Middle frontal gyrus (tissue), 1 donor: Measurements from ENCODE around the gene GPR85.
"Not testable (repeated sequence)": the region's sequence is repeated elsewhere in the genome, so short reads cannot be mapped to it uniquely, and the experiment has no call there.

Source experiments
- DNase-seq: peaks from one replicate; pipeline ENCODE4 v3.0.0-alpha.2; 2015; ENCODE audit warnings: low spot score; ENCODE audit errors: extremely low spot score

GPR85 gene

GRCh38 chr7:113086431-113086888 is at the start of gene GPR85:
GPR85 (minus strand) TSS chr7:113086827; CDS start chr7:113084721, 2,106 bp downstream.
- peak; percentile 53 for DNase-seq

- no peak for DNase-seq
Observed at GRCh38 chr7:113134025-113134424, 47.4 kb upstream of the GPR85 start.

GRCh38 chr7:113131367-113131766 is 44.7 kb upstream of the GPR85 start:
- no peak for DNase-seq

GRCh38 chr7:113128031-113128430 is 41.4 kb upstream of the GPR85 start:
- DNase-seq, result no peak

- DNase-seq, result no peak
Observed at GRCh38 chr7:113125728-113126127, 39.1 kb upstream of the GPR85 start.

- DNase-seq, result no peak
Observed at GRCh38 chr7:113122744-113123143, 36.1 kb upstream of the GPR85 start.

- DNase-seq, result no peak
Observed at GRCh38 chr7:113120647-113121046, 34.0 kb upstream of the GPR85 start.

- DNase-seq, result no peak
Observed at GRCh38 chr7:113119429-113119828, 32.8 kb upstream of the GPR85 start.

- DNase-seq, result peak; percentile 85
Observed at GRCh38 chr7:113118074-113118959, 31.7 kb upstream of the GPR85 start, which contains the start of gene SMIM30. SMIM30 (minus strand) TSS chr7:113118554; CDS start chr7:113117578, 976 bp downstream.

GRCh38 chr7:113117374-113117774 is 30.7 kb upstream of the GPR85 start:
- not testable (repeated sequence) for DNase-seq

- DNase-seq, result no peak
Observed at GRCh38 chr7:113113912-113114311, 27.3 kb upstream of the GPR85 start.

- DNase-seq, result no peak
Observed at GRCh38 chr7:113109718-113110117, 23.1 kb upstream of the GPR85 start.

GRCh38 chr7:113100121-113100603 is 13.5 kb upstream of the GPR85 start:
- DNase-seq, result no peak

GRCh38 chr7:113099284-113099919 is 12.8 kb upstream of the GPR85 start:
- no peak for DNase-seq

GRCh38 chr7:113094517-113095249 is 8.1 kb upstream of the GPR85 start:
- no peak for DNase-seq

- DNase-seq, result no peak
Observed at GRCh38 chr7:113093561-113093960, 6.9 kb upstream of the GPR85 start.

GRCh38 chr7:113092762-113093161 is 6.1 kb upstream of the GPR85 start:
- DNase-seq, result no peak

GRCh38 chr7:113087071-113087998 is 708 bp upstream of the GPR85 start:
- no peak for DNase-seq

- DNase-seq, result no peak
Observed at GRCh38 chr7:113085781-113086390, 741 bp downstream of the GPR85 start.
